ENCODE results near the gene SDHAF2. TPM values are rescaled to one million over a fixed set of nuclear protein-coding genes. Genes with fewer than 3 reads are reported as not detected.

Gene SDHAF2
- total and polyA plus RNA-seq, 9 of the 15 experiments (the other 6 are each of a cell fraction or from before 2014, with no cell fraction given) = 21.2 to 144 (median 40.4) TPM

GRCh38 chr11:61429691-61430582 is at the start of gene SDHAF2, which contains the start of gene CPSF7 (continued):
- no peak for TF ChIP-seq IRF1 (CRISPR knock-in tag; IDR thresholded peaks at IDR 0.05; ENCODE audit: borderline replicate concordance)
- no peak for TF ChIP-seq ZNF655 (CRISPR knock-in tag; IDR thresholded peaks at IDR 0.05)
- peak; percentile 97 for TF ChIP-seq TAF1 (IDR thresholded peaks at IDR 0.05; ENCODE audit: control insufficient read depth, extremely low read depth, insufficient read depth, low read length, severe bottlenecking)
- no peak for TF ChIP-seq EP300 (IDR thresholded peaks at IDR 0.05; ENCODE audit: low read length)
- TF ChIP-seq ZSCAN29 (IDR thresholded peaks at IDR 0.05) = no peak
- TF ChIP-seq POU5F1 (IDR thresholded peaks at IDR 0.05; ENCODE audit: borderline replicate concordance, low read depth, low read length, partially characterized antibody) = peak; percentile 15
- no peak for TF ChIP-seq NEUROD1 (IDR thresholded peaks at IDR 0.05; ENCODE audit: borderline replicate concordance, low read depth, low read length, partially characterized antibody)
- TF ChIP-seq CHAMP1 (IDR thresholded peaks at IDR 0.05) = no peak
- no peak for TF ChIP-seq RBM39 (optimal IDR thresholded peaks at IDR 0.05; ENCODE audit: low read depth, low read length)
- TF ChIP-seq, protein P1, sequence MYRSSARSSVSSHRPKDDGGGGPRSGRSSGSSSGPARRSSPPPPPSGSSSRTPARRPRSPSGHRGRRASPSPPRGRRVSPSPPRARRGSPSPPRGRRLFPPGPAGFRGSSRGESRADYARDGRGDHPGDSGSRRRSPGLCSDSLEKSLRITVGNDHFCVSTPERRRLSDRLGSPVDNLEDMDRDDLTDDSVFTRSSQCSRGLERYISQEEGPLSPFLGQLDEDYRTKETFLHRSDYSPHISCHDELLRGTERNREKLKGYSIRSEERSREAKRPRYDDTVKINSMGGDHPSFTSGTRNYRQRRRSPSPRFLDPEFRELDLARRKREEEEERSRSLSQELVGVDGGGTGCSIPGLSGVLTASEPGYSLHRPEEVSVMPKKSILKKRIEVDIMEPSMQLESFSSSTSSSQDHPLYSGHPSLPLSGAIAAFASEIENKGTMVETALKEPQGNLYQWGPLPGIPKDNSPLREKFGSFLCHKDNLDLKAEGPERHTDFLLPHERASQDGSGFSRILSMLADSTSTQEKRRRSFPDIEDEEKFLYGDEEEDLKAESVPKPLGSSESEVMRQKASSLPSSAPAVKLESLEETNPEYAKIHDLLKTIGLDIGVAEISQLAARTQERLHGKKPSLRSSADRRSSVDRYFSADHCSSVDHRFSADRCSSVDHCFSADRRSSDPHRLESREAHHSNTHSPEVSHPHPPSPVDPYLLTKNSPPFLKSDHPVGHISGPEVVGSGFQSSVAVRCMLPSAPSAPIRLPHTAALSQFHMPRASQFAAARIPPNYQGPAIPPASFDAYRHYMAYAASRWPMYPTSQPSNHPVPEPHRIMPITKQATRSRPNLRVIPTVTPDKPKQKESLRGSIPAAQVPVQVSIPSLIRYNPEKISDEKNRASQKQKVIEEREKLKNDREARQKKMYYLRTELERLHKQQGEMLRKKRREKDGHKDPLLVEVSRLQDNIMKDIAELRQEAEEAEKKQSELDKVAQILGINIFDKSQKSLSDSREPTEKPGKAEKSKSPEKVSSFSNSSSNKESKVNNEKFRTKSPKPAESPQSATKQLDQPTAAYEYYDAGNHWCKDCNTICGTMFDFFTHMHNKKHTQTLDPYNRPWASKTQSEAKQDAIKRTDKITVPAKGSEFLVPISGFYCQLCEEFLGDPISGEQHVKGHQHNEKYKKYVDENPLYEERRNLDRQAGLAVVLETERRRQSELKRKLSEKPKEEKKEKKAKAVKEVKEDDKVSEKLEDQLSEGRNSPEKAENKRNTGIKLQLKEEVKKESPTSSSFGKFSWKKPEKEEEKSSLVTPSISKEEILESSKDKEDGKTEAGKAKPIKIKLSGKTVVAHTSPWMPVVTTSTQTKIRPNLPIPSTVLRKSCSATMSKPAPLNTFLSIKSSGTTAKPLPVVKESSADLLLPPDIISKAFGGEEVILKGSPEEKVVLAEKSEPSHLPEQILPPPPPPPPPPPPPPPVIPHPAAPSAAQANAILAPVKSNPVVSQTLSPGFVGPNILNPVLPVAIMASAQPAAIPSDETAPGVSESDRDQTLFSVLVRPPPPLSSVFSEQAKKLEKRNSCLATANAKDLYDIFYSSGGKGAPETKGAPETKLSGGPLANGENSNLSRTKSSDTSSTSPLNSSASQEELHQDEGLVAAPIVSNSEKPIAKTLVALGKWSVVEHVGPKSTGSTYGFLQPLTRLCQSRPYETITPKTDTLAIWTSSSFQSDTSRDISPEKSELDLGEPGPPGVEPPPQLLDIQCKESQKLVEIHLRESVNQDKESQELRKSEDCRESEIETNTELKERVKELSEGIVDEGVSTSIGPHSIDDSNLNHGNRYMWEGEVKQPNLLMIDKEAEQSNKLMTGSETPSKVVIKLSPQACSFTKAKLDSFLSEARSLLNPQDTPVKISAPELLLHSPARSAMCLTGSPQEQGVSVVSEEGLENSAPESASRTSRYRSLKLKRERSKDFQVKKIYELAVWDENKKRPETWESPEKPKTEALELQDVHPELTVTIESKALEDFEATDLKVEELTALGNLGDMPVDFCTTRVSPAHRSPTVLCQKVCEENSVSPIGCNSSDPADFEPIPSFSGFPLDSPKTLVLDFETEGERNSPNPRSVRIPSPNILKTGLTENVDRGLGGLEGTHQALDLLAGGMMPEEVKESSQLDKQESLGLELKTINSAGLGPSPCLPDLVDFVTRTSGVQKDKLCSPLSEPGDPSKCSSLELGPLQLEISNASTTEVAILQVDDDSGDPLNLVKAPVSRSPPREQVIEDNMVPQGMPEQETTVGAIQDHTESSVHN (IDR thresholded peaks at IDR 0.05; ENCODE audit: borderline replicate concordance in 1 of 2, low read depth in 1 of 2) = no peak
- no peak for TF ChIP-seq ZC3H8 (IDR thresholded peaks at IDR 0.05)
- no peak; the same call in 1 of the 2 replicates for TF ChIP-seq ZNF431 (CRISPR knock-in tag; IDR thresholded peaks at IDR 0.05)
- no peak for TF ChIP-seq KDM1A (IDR thresholded peaks at IDR 0.05)
- TF ChIP-seq HDAC2 (IDR thresholded peaks at IDR 0.05) = 0 out of 2 replicates have a peak, but pooled peaks have one; percentile 22
